Stimulated activated naive CD4-positive, alpha-beta T cell treated with Interleukin-2 at 50 U/mL for 16 hours (primary cell): ENCODE data around the gene MYOM1.

Experiments used
- DNase-seq: peaks from one replicate; lab custom pipeline; 2025; lab: John Stamatoyannopoulos, UW

Gene MYOM1

GRCh38 chr18:3150274-3150673, 69.5 kb downstream of the MYOM1 start:
- no peak for DNase-seq

- no peak for DNase-seq
Measured at GRCh38 chr18:3148930-3149535, 70.7 kb downstream of the MYOM1 start.

- no peak for DNase-seq
Measured at GRCh38 chr18:3147935-3148554, 71.7 kb downstream of the MYOM1 start.

- no peak for DNase-seq
Measured at GRCh38 chr18:3140986-3141639, 78.7 kb downstream of the MYOM1 start.

- DNase-seq, result no peak
Measured at GRCh38 chr18:3140342-3140741, 79.4 kb downstream of the MYOM1 start.

- DNase-seq, result no peak
Measured at GRCh38 chr18:3139406-3139805, 80.4 kb downstream of the MYOM1 start.

GRCh38 chr18:3138274-3138975, 81.3 kb downstream of the MYOM1 start:
- DNase-seq, result no peak

- DNase-seq, result no peak
Measured at GRCh38 chr18:3135536-3135935, 84.2 kb downstream of the MYOM1 start.

GRCh38 chr18:3132700-3133099, 87.1 kb downstream of the MYOM1 start:
- DNase-seq, result no peak

GRCh38 chr18:3130344-3130743, 89.4 kb downstream of the MYOM1 start:
- no peak for DNase-seq

GRCh38 chr18:3129053-3129864, 90.5 kb downstream of the MYOM1 start:
- DNase-seq, result peak; percentile 75

GRCh38 chr18:3126457-3127097, 93.2 kb downstream of the MYOM1 start:
- no peak for DNase-seq

GRCh38 chr18:3124822-3125221, 94.9 kb downstream of the MYOM1 start:
- DNase-seq, result no peak

- DNase-seq, result no peak
Measured at GRCh38 chr18:3122851-3123250, 96.9 kb downstream of the MYOM1 start.

- DNase-seq, result no peak
Measured at GRCh38 chr18:3121259-3121658, 98.5 kb downstream of the MYOM1 start.

GRCh38 chr18:3120356-3120755, 99.4 kb downstream of the MYOM1 start:
- no peak for DNase-seq

GRCh38 chr18:3119401-3120341, 100.1 kb downstream of the MYOM1 start:
- no peak for DNase-seq

GRCh38 chr18:3118195-3119010, 101.4 kb downstream of the MYOM1 start:
- DNase-seq, result no peak

GRCh38 chr18:3117493-3118192, 102.1 kb downstream of the MYOM1 start:
- DNase-seq, result no peak
